OCI-LY3 (cell line): ENCODE results near the gene CERCAM.

Source experiments
- H2AFZ ChIP-seq: fragments of 200-600, 300-600 bp; shearing (Covaris generic); 2 replicates; pipeline ENCODE4 v1.6.0; 2014; ENCODE audit warnings: antibody characterized with exemption, low read depth, low read length
- H3K27ac ChIP-seq: fragments of 200-600, 300-600 bp; sonication (generic); 2 replicates; pipeline ENCODE4 v1.5.1; 2014; ENCODE audit warnings: mild to moderate bottlenecking, low read length, moderate library complexity, mixed read lengths
- H3K27me3 ChIP-seq: fragments of 200-600, 300-600 bp; sonication (generic); 2 replicates; pipeline ENCODE4 v1.6.1; 2014; ENCODE audit warnings: low read depth, low read length, mixed read lengths
- H3K36me3 ChIP-seq: fragments of 200-600, 300-600 bp; sonication (generic); replicated peaks from 2 replicates; pipeline ENCODE3; 2014; ENCODE audit warnings: low read depth, low read length, mixed read lengths
- H3K4me1 ChIP-seq: fragments of 300-600, 200-600 bp; sonication (generic); 2 replicates; pipeline ENCODE4 v1.6.1; 2014; ENCODE audit warnings: low read length, mixed read lengths
- H3K4me2 ChIP-seq: fragments of 200-600, 300-600 bp; sonication (generic); 2 replicates; pipeline ENCODE4 v1.6.1; 2014; ENCODE audit warnings: low read length, mixed read lengths
- H3K4me3 ChIP-seq: fragments of 300-600, 200-600 bp; sonication (generic); 2 replicates; pipeline ENCODE4 v1.5.1; 2014; ENCODE audit warnings: antibody characterized with exemption, mild to moderate bottlenecking, low read length, moderate library complexity
- H3K79me2 ChIP-seq: fragments of 300-600, 200-600 bp; shearing (Covaris generic); 2 replicates; pipeline ENCODE4 v1.6.1; 2014; ENCODE audit warnings: mild to moderate bottlenecking, low read length, mixed read lengths
- H3K9ac ChIP-seq: fragments of 300-600, 200-600 bp; shearing (Covaris generic); 2 replicates; pipeline ENCODE4 v1.6.0; 2014; ENCODE audit warnings: mild to moderate bottlenecking, low read length, moderate library complexity
- H3K9me3 ChIP-seq: fragments of 200-600, 300-600 bp; shearing (Covaris generic); 2 replicates; pipeline ENCODE4 v1.6.1; 2014; ENCODE audit warnings: low read length, mixed read lengths; ENCODE audit not compliant: insufficient read depth
- H4K20me1 ChIP-seq: fragments of 200-600, 300-600 bp; sonication (generic); 2 replicates; pipeline ENCODE4 v1.6.1; 2016; ENCODE audit warnings: low read length, mixed read lengths; ENCODE audit not compliant: insufficient read depth
- CTCF ChIP-seq: fragments of 200-600, 300-600 bp; sonication (generic); IDR thresholded peaks from 2 replicates; pipeline ENCODE4 v1.5.1; 2014; ENCODE audit warnings: antibody characterized with exemption, low read length, low read depth
- EZH2phosphoT487 ChIP-seq: fragments of 200-600 bp; shearing (Covaris generic); IDR thresholded peaks from 2 replicates; pipeline ENCODE4 v1.6.1; 2018; ENCODE audit warnings: antibody characterized with exemption, mixed run types, low read depth

The CERCAM gene

GRCh38 chr9:128473104-128473503 is 52.4 kb downstream of the CERCAM start:
- H3K36me3 ChIP-seq, result peaks cover 32% of the 10 kb centered on the region
- TF ChIP-seq CTCF, result no peak

GRCh38 chr9:128475867-128476266 is 55.2 kb downstream of the CERCAM start:
- Histone ChIP-seq H3K79me2 (no peaks in the 10 kb centered on the region), H3K27me3 (no peaks in the 10 kb centered on the region), H3K9ac (no peak overlapping the region), H3K4me1 (no peaks in the 10 kb centered on the region), H3K4me2 (no peak overlapping the region), H3K9me3 (no peaks in the 10 kb centered on the region), H3K4me3 (no peak overlapping the region), H4K20me1 (no peaks in the 10 kb centered on the region), H3K27ac (no peak overlapping the region), H2AFZ (no peak overlapping the region), H3K36me3 (peaks cover 42% of the 10 kb centered on the region)
- TF ChIP-seq CTCF (no peak), EZH2phosphoT487 (no peak)

More at GRCh38 chr9:128473104-128473503, 52.4 kb downstream of the CERCAM start:
- H4K20me1 ChIP-seq, result no peaks in the 10 kb centered on the region
- no peaks in the 10 kb centered on the region for H3K9me3 ChIP-seq
- no peak overlapping the region for H3K4me2 ChIP-seq
- H3K9ac ChIP-seq, result no peak overlapping the region
- no peaks in the 10 kb centered on the region for H3K4me1 ChIP-seq
- no peak overlapping the region for H3K27ac ChIP-seq
- no peaks in the 10 kb centered on the region for H3K79me2 ChIP-seq
- H3K4me3 ChIP-seq, result no peak overlapping the region
- H2AFZ ChIP-seq, result no peak overlapping the region
- H3K27me3 ChIP-seq, result no peaks in the 10 kb centered on the region

GRCh38 chr9:128479262-128479661 is 58.6 kb downstream of the CERCAM start:
- Histone ChIP-seq H3K9ac (no peak overlapping the region), H3K36me3 (peaks cover 47% of the 10 kb centered on the region), H3K4me2 (no peak overlapping the region), H3K27ac (no peak overlapping the region), H4K20me1 (no peaks in the 10 kb centered on the region), H3K9me3 (no peaks in the 10 kb centered on the region), H2AFZ (no peak overlapping the region), H3K4me3 (no peak overlapping the region), H3K27me3 (no peaks in the 10 kb centered on the region), H3K4me1 (no peaks in the 10 kb centered on the region), H3K79me2 (no peaks in the 10 kb centered on the region)
- no peak for TF ChIP-seq EZH2phosphoT487
- no peak for TF ChIP-seq CTCF

- no peaks in the 10 kb centered on the region for H3K27me3 ChIP-seq
- H3K4me3 ChIP-seq, result no peak overlapping the region
- no peak overlapping the region for H2AFZ ChIP-seq
- no peak overlapping the region for H3K9ac ChIP-seq
- no peak overlapping the region for H3K4me2 ChIP-seq
- H3K27ac ChIP-seq, result no peak overlapping the region
- H4K20me1 ChIP-seq, result no peaks in the 10 kb centered on the region
- H3K9me3 ChIP-seq, result no peaks in the 10 kb centered on the region
- peaks cover 52% of the 10 kb centered on the region for H3K36me3 ChIP-seq
- no peaks in the 10 kb centered on the region for H3K79me2 ChIP-seq
- no peak for TF ChIP-seq EZH2phosphoT487
- TF ChIP-seq CTCF, result no peak
- H3K4me1 ChIP-seq, result no peaks in the 10 kb centered on the region
These were observed 60.9 kb downstream of the CERCAM start for GRCh38 chr9:128481561-128481960.
